ENCODE data around the gene GABRE. TPM values are rescaled to one million over a fixed set of nuclear protein-coding genes. Genes with fewer than 3 reads are reported as not detected.
"Not testable (repeated sequence)": the region's sequence is repeated elsewhere in the genome, so short reads cannot be mapped to it uniquely, and the experiment has no call there.

GABRE gene
- total and polyA plus RNA-seq, 2 donors (not counting 3 experiments of a cell fraction or from before 2014, with no cell fraction given): 6.1 to 33.4 TPM

- Histone ChIP-seq H4K20me1 (replicated peaks; ENCODE audit: control insufficient read depth, extremely low read depth, insufficient read depth, low read length) (no peaks in the 10 kb centered on the region), H3K4me3 (replicated peaks in 1 of 3; ENCODE audit: insufficient read depth in 1 of 3, low read depth in 1 of 3, low read length in 3 of 3) (no peak overlapping the region), H3K27me3 (ENCODE audit: control insufficient read depth in 2 of 2, insufficient read depth in 2 of 2, low read length in 2 of 2) (no peaks in the 10 kb centered on the region), H3K4me2 (ENCODE audit: insufficient read depth, low read length) (no peak overlapping the region), H3K4me1 (ENCODE audit: control insufficient read depth, extremely low read depth, insufficient read depth, low read length) (no peaks in the 10 kb centered on the region), H3K9me1 (replicated peaks; ENCODE audit: control insufficient read depth, extremely low read depth, insufficient read depth, low read length) (no peaks in the 10 kb centered on the region), H3K79me2 (ENCODE audit: control insufficient read depth, insufficient read depth, low read length) (no peaks in the 10 kb centered on the region), H2AFZ (ENCODE audit: low read depth, low read length) (no peak overlapping the region), H3K27ac (ENCODE audit: insufficient read depth, low read depth, low read length) (no peak overlapping the region), H3K9ac (replicated peaks; ENCODE audit: extremely low read depth, insufficient read depth, low read length) (no peak overlapping the region), H3K9me3 (replicated peaks; ENCODE audit: control insufficient read depth, insufficient read depth, low read length) (no peaks in the 10 kb centered on the region), H3K36me3 (ENCODE audit: control insufficient read depth in 2 of 2, extremely low read depth in 1 of 2, insufficient read depth in 2 of 2, low read length in 2 of 2) (no peaks in the 10 kb centered on the region)
- DNase-seq (ENCODE audit: low read depth, low spot score) (no peak), FAIRE-seq (no peak)
- no TSS peak for BruUV-seq (replicated peaks)
- ChIA-PET POLR2A (interaction anchor here (0.5 kb wide), 1 partner anchor 63 kb away, joined by 6 read pairs; no protein-coding TSS in a partner anchor), CTCF (no interaction called here)
- dilution Hi-C loops (cut with MboI; ENCODE audit: extremely low pct_ligation_motif_present, low sequenced_read_pairs) (no loop called here), intact Hi-C loops (cut with micrococcal nuclease) (no loop called here)
- TF ChIP-seq JUN (IDR thresholded peaks at IDR 0.05; ENCODE audit: borderline replicate concordance, insufficient read depth, insufficient read length, low read depth) (no peak), CTCF (IDR thresholded peaks at IDR 0.05; ENCODE audit: extremely low read depth in 1 of 2, insufficient read depth in 1 of 2, low read depth in 1 of 2, low read length in 2 of 2) (no peak), POLR2A (IDR thresholded peaks at IDR 0.05; ENCODE audit: low read depth, low read length) (no peak), MYC (IDR thresholded peaks at IDR 0.05; ENCODE audit: low read depth, low read length) (no peak), GATA2 (IDR thresholded peaks at IDR 0.05; ENCODE audit: insufficient read depth, insufficient read length, low read depth, low read length) (no peak), EZH2 (IDR thresholded peaks at IDR 0.05; ENCODE audit: borderline replicate concordance, low read depth, low read length, severe bottlenecking) (no peak), POLR2AphosphoS5 (IDR thresholded peaks at IDR 0.05; ENCODE audit: insufficient read depth, low read depth, low read length) (no peak), MAX (IDR thresholded peaks at IDR 0.05; ENCODE audit: insufficient read depth, insufficient read length) (no peak)
Observed at GRCh38 chrX:151919610-151920009, 54.9 kb downstream of the GABRE start.

GRCh38 chrX:151918736-151919135 is 55.7 kb downstream of the GABRE start:
- H4K20me1 ChIP-seq (replicated peaks; ENCODE audit: control insufficient read depth, extremely low read depth, insufficient read depth, low read length); intact Hi-C loops (cut with micrococcal nuclease); H3K4me2 ChIP-seq (ENCODE audit: insufficient read depth, low read length); H3K9me3 ChIP-seq (replicated peaks; ENCODE audit: control insufficient read depth, insufficient read depth, low read length); H3K9ac ChIP-seq (replicated peaks; ENCODE audit: extremely low read depth, insufficient read depth, low read length); H3K79me2 ChIP-seq (ENCODE audit: control insufficient read depth, insufficient read depth, low read length); DNase-seq (ENCODE audit: low read depth, low spot score); H3K4me1 ChIP-seq (ENCODE audit: control insufficient read depth, extremely low read depth, insufficient read depth, low read length); POLR2A ChIA-PET; CTCF ChIA-PET; H3K9me1 ChIP-seq (replicated peaks; ENCODE audit: control insufficient read depth, extremely low read depth, insufficient read depth, low read length); dilution Hi-C loops (cut with MboI; ENCODE audit: extremely low pct_ligation_motif_present, low sequenced_read_pairs); BruUV-seq (replicated peaks); H2AFZ ChIP-seq (ENCODE audit: low read depth, low read length); H3K36me3 ChIP-seq (ENCODE audit: control insufficient read depth in 2 of 2, extremely low read depth in 1 of 2, insufficient read depth in 2 of 2, low read length in 2 of 2); H3K27ac ChIP-seq (ENCODE audit: insufficient read depth, low read depth, low read length); FAIRE-seq; H3K4me3 ChIP-seq (replicated peaks in 1 of 3; ENCODE audit: insufficient read depth in 1 of 3, low read depth in 1 of 3, low read length in 3 of 3); H3K27me3 ChIP-seq (ENCODE audit: control insufficient read depth in 2 of 2, insufficient read depth in 2 of 2, low read length in 2 of 2): not testable (repeated sequence)
